LNCaP clone FGC (cell line): Measurements from ENCODE around the gene PRKCSH.
"Not testable (repeated sequence)": the region's sequence is repeated elsewhere in the genome, so short reads cannot be mapped to it uniquely, and the experiment has no call there.

Experiments used
- DNase-seq: peaks from one replicate; pipeline ENCODE4 v3.0.0-alpha.2; 2011; ENCODE audit warnings: low read depth
- H3K4me3 ChIP-seq: 2 replicates; pipeline ENCODE4 v1.5.1; 2011; ENCODE audit warnings: mild to moderate bottlenecking, low read depth, low read length, control low read depth
- CTCF ChIP-seq: IDR thresholded peaks from 2 replicates; pipeline ENCODE4 v1.5.1; 2012; ENCODE audit warnings: mild to moderate bottlenecking; ENCODE audit not compliant: control insufficient read depth, insufficient read depth; ENCODE audit errors: extremely low read depth

PRKCSH gene

DNA sequence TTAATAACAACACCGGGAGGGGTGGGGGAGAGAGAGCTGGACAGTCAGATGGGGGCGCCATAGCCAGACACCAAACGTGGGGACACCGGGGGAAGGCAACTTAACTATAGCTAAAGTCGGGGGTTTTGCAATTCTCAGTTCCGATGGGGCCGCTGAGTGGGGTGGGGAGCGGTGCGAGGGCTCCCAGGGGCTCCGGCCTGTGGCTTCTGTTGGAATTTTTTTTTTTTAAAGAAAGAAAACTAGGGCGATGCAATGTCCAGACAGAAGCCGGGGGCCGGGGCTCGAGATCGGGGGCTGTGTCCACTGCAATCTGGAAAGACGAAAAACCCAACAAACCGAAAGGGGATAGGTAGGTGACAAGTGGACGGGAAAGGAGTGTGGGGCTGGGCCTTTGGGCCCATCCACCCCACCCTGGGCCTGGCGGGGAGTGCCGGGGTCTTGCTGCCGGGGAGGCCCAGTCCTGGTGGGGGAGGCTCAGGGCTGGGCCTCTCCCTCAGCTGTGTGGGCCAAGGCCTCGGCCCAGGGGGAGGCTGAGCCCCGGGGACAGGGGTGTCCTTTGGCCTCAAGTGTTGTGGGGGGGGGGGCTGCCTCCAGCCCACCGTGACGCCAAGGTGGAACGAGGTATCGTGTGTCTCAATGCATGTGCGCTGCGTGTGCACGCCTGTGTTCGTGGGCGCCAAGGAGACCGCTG, 17.3 kb downstream of the PRKCSH start:
- no peak for DNase-seq
- no peak overlapping the region for H3K4me3 ChIP-seq
- no peak for TF ChIP-seq CTCF

DNA sequence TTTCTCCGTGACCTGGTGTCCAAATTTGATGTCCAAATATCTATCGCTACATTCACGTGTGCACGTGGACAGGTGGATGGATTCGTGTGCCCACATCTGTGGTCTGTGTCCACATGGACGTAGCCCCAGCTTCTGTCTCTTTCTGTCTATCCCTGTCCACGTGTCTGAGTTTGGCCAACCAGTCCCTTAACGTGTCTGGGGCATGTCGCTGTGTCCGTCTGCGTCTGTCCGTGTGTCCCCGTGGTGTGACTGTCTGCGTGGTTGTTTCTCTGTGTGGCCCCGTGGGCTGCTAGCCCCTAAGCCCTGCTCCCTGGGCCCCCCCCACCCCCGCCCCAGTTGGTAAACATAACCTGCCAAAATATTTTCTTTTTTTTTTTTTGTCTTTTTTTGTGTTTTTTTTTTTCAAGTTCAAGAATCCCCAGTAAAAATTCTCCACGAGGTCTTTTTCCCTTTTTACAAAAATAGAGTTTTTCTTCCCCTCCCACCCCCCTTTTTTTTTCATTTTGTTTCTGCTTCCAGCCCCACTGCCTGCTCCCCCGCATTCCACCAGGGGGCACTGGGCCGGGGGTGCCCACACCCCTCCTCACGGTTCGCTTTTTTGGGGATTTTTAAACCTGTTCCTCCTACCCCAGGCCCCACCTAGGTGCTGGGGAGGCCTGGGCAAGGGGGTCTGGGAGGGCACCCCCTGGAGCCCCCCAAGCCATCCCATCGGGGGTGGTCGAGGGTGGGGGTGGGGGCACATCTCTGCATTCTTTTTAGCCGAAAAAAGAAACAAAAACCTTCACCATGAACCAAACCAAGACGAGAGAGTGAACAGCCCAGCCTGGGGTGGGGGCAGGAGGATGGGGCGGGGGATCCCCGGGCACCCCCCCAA, 18.3 kb downstream of the PRKCSH start:
- H3K4me3 ChIP-seq: no peak overlapping the region
- no peak for DNase-seq
- TF ChIP-seq CTCF: no peak

DNA sequence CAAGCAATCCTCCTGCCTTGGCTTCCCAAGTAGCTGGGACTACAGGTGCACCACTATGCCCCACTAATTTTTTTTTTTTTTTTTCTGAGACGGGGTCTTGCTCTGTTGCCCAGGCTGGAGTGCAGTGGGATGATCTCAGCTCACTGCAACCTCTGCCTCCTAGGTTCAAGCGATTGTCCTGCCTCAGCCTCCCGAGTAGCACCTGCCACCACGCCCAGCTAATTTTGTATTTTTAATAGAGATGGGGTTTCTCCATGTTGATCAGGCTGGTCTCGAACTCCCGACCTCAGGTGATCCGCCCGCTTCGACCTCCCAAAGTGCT, 19.8 kb downstream of the PRKCSH start:
- DNase-seq, H3K4me3 ChIP-seq: not testable (repeated sequence)

- no peak for TF ChIP-seq CTCF
- DNase-seq: no peak
- H3K4me3 ChIP-seq: no peak overlapping the region
These were observed 21.2 kb downstream of the PRKCSH start for GRCh38 chr19:11456659-11457058.

DNA sequence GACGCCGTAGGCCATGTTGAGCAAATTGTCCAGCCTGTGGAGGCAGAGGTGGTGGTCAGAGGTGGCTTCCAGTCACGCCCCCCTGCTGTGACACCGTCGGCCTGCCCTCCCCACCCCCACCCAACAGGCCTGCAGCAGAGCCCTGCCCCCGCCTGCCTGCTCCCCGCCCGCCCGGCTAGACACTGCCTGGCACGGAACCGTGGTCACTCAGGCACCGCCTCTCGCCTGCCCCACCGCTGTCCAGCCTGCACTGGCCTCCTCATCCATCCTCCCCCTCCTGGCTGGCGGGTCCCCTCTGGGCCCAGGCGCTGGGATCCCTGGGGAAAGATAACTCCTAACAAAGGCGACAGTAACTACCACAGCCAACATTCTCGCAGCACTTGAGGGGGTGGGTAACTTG, 21.7 kb downstream of the PRKCSH start:
- H3K4me3 ChIP-seq: no peak overlapping the region
- TF ChIP-seq CTCF: no peak
- no peak for DNase-seq

DNA sequence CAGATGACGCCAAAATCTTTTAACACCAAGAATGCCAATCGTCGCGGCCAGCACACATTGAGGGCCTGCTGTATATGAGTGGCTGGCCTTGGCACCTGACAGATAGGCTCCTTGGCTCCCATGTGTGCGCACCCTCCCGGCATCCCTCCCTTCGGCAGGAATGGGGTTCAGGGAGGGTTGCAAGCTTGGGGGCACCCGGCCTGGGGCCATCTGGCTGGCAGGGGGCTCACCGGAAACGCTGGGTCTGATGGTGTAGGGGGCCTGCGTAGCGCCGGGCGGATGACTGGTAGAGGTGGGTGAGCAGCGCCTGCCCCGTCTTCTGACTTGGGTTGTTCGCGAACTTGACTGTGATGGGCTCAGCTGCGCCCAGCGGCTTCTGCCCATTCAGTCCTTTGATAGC, 22.4 kb downstream of the PRKCSH start:
- no peak for DNase-seq
- no peak for TF ChIP-seq CTCF
- no peak overlapping the region for H3K4me3 ChIP-seq

DNA sequence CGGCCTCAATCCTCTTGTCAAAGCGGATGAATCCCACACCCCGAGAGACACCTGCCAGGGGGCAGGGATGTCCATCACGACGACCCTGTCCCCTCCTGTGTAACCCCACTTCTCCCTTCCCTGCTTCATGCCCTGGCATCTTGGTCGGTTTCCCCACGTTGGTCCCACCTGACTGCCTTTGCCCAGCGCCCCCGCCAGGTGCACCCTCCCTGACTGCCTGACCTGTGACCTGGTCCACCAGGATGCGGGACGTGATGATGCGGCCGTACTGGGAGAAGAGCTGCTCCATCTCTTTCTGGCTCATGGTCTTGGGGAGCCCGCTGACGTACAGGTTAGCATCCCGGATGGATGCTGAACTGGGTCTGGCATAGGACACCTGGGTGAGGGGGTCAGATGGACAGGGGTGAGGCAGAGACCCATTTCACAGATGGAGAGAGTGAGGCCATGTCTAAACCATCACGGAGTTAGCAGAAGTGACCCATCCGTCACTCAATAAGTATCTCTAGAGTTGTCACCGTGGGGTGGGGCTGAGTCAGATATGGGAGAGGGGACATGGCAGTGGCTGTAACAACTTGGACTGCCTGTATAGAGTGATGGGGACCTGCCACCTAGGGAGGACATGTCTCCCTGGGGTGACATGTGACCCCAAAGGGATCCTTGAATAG, 22.9 kb downstream of the PRKCSH start:
- no peak overlapping the region for H3K4me3 ChIP-seq
- TF ChIP-seq CTCF: no peak
- no peak for DNase-seq

DNA sequence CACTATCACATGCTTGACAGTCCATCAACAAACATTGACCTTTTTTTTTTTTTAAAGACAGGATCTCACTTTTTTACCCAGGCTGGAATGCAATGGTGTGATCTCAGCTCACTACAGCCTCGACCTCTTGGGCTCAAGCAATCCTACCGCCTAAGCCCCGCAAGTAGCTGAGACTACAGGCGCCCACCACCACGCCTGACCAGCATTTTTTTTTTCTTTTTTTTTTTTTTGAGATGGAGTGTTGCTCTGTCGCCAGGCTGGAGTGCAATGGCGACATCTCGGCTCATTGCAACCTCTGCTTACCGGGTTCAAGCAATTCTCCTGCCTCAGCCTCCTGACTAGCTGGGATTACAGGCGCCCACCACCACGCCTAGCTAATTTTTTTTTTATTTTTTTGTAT, 23.5 kb downstream of the PRKCSH start:
- not testable (repeated sequence) for DNase-seq, H3K4me3 ChIP-seq
